ENCODE measurements around the gene MGAT2. TPM values are rescaled to one million over a fixed set of nuclear protein-coding genes. Genes with fewer than 3 reads are reported as not detected.
"Not testable (repeated sequence)": the region's sequence is repeated elsewhere in the genome, so short reads cannot be mapped to it uniquely, and the experiment has no call there.

MGAT2 gene
- total and polyA plus RNA-seq, 5 donors from 2014 or later = 32.0 to 43.7 (median 35.8) TPM

- peaks cover 34 to 62% (median 51%) of the 10 kb centered on the region in 4 donors for H3K4me1 Mint-ChIP-seq
- Histone ChIP-seq H3K4me3 (ENCODE audit: low read depth, low read length) (no peak overlapping the region), H3K36me3 (ENCODE audit: control insufficient read depth, insufficient read depth, low read length) (no peaks in the 10 kb centered on the region), H3K4me1 (ENCODE audit: control insufficient read depth, insufficient read depth, low read length, poor library complexity, severe bottlenecking) (peaks cover 16% of the 10 kb centered on the region), H3K9me3 (ENCODE audit: control insufficient read depth in 2 of 2, low read length in 2 of 2) (no peaks in the 10 kb centered on the region), H3K27me3 (ENCODE audit: control insufficient read depth, insufficient read depth, low read length) (no peaks in the 10 kb centered on the region), H3K27ac (ENCODE audit: insufficient read depth, low read length, poor library complexity, severe bottlenecking) (no peak overlapping the region)
- no peak for DNase-seq
- H3K9me3 Mint-ChIP-seq = no peaks in the 10 kb centered on the region
- no peaks in the 10 kb centered on the region for H3K27me3 Mint-ChIP-seq
- H3K4me3 Mint-ChIP-seq = peak overlapping the region in 1 of 4 donors; percentile 18
- H3K27ac Mint-ChIP-seq = peak overlapping the region in 2 of 3 donors; percentile 20 to 66
- no peak for ATAC-seq (ENCODE audit: low read depth in 2 of 2)
- peaks cover 21% of the 10 kb centered on the region for H3K36me3 Mint-ChIP-seq
These were observed 21.1 kb downstream of the MGAT2 start for GRCh38 chr14:49641697-49642129.

GRCh38 chr14:49642163-49642562, 21.6 kb downstream of the MGAT2 start:
- no peaks in the 10 kb centered on the region for H3K9me3 ChIP-seq (ENCODE audit: control insufficient read depth in 2 of 2, low read length in 2 of 2)
- no peaks in the 10 kb centered on the region for H3K36me3 ChIP-seq (ENCODE audit: control insufficient read depth, insufficient read depth, low read length)
- no peak for ATAC-seq (ENCODE audit: low read depth in 2 of 2)
- no peak for DNase-seq
- no peaks in the 10 kb centered on the region for H3K27me3 ChIP-seq (ENCODE audit: control insufficient read depth, insufficient read depth, low read length)
- Mint-ChIP-seq H3K27me3 (no peaks in the 10 kb centered on the region), H3K4me3 (peak overlapping the region in 1 of 4 donors; percentile 18), H3K27ac (peak overlapping the region; percentile 7 to 66 (median 20)), H3K36me3 (peaks cover 22% of the 10 kb centered on the region), H3K4me1 (peaks cover 31 to 62% (median 51%) of the 10 kb centered on the region in 4 donors), H3K9me3 (no peaks in the 10 kb centered on the region)
- H3K4me1 ChIP-seq (ENCODE audit: control insufficient read depth, insufficient read depth, low read length, poor library complexity, severe bottlenecking) = peaks cover 14% of the 10 kb centered on the region
- peak overlapping the region; percentile 17 for H3K27ac ChIP-seq (ENCODE audit: insufficient read depth, low read length, poor library complexity, severe bottlenecking)
- no peak overlapping the region for H3K4me3 ChIP-seq (ENCODE audit: low read depth, low read length)

- no peaks in the 10 kb centered on the region for H3K4me1 ChIP-seq (ENCODE audit: control insufficient read depth, insufficient read depth, low read length, poor library complexity, severe bottlenecking)
- Mint-ChIP-seq H3K9me3 (no peaks in the 10 kb centered on the region), H3K4me1 (peaks cover 0 to 6% (median 2%) of the 10 kb centered on the region in 4 donors), H3K27ac (no peak overlapping the region), H3K36me3 (peaks cover 3% of the 10 kb centered on the region), H3K4me3 (no peak overlapping the region), H3K27me3 (no peaks in the 10 kb centered on the region)
- DNase-seq (no peak), ATAC-seq (ENCODE audit: low read depth in 2 of 2) (no peak)
- H3K36me3 ChIP-seq (ENCODE audit: control insufficient read depth, insufficient read depth, low read length) = no peaks in the 10 kb centered on the region
- no peak overlapping the region for H3K4me3 ChIP-seq (ENCODE audit: low read depth, low read length)
- no peaks in the 10 kb centered on the region for H3K27me3 ChIP-seq (ENCODE audit: control insufficient read depth, insufficient read depth, low read length)
- H3K9me3 ChIP-seq (ENCODE audit: control insufficient read depth in 2 of 2, low read length in 2 of 2) = no peaks in the 10 kb centered on the region
- H3K27ac ChIP-seq (ENCODE audit: insufficient read depth, low read length, poor library complexity, severe bottlenecking) = no peak overlapping the region
These were observed 32.9 kb downstream of the MGAT2 start for GRCh38 chr14:49653508-49653907.

- DNase-seq = no peak
- no peaks in the 10 kb centered on the region for H3K27me3 Mint-ChIP-seq
- H3K9me3 ChIP-seq (ENCODE audit: control insufficient read depth in 2 of 2, low read length in 2 of 2) = no peaks in the 10 kb centered on the region
- H3K4me1 ChIP-seq (ENCODE audit: control insufficient read depth, insufficient read depth, low read length, poor library complexity, severe bottlenecking) = no peaks in the 10 kb centered on the region
- no peaks in the 10 kb centered on the region for H3K36me3 ChIP-seq (ENCODE audit: control insufficient read depth, insufficient read depth, low read length)
- no peak overlapping the region for H3K4me3 ChIP-seq (ENCODE audit: low read depth, low read length)
- peaks cover 3% of the 10 kb centered on the region for H3K36me3 Mint-ChIP-seq
- no peak for ATAC-seq (ENCODE audit: low read depth in 2 of 2)
- no peak overlapping the region for H3K27ac ChIP-seq (ENCODE audit: insufficient read depth, low read length, poor library complexity, severe bottlenecking)
- no peaks in the 10 kb centered on the region for H3K27me3 ChIP-seq (ENCODE audit: control insufficient read depth, insufficient read depth, low read length)
- no peaks in the 10 kb centered on the region for H3K9me3 Mint-ChIP-seq
- no peak overlapping the region for H3K27ac Mint-ChIP-seq
- peaks cover 0 to 6% (median 2%) of the 10 kb centered on the region in 4 donors for H3K4me1 Mint-ChIP-seq
- no peak overlapping the region for H3K4me3 Mint-ChIP-seq
These were observed 33.9 kb downstream of the MGAT2 start for GRCh38 chr14:49654511-49654910.

DNA sequence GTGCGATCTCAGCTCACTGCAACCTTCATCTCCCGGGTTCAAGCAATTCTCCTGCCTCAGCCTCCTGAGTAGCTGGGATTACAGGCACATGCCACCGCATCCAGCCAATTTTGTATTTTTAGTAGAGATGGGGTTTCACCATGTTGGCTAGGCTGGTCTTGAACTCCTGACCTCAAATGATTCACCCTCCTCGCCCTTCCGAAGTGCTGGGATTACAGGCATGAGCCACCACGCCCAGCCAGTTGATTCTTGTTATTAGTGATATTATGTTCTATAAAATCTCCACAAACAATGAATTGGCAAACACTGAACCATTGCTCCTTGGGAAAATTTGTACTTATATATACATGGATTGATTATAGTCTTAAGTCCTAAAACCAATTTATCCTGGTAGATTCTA, 36.9 kb downstream of the MGAT2 start:
- H3K27ac ChIP-seq (ENCODE audit: insufficient read depth, low read length, poor library complexity, severe bottlenecking); H3K9me3 Mint-ChIP-seq; H3K4me1 Mint-ChIP-seq; DNase-seq; H3K4me3 ChIP-seq (ENCODE audit: low read depth, low read length); H3K27me3 ChIP-seq (ENCODE audit: control insufficient read depth, insufficient read depth, low read length); H3K9me3 ChIP-seq (ENCODE audit: control insufficient read depth in 2 of 2, low read length in 2 of 2); H3K36me3 ChIP-seq (ENCODE audit: control insufficient read depth, insufficient read depth, low read length); H3K36me3 Mint-ChIP-seq; H3K27me3 Mint-ChIP-seq; H3K4me1 ChIP-seq (ENCODE audit: control insufficient read depth, insufficient read depth, low read length, poor library complexity, severe bottlenecking); ATAC-seq (ENCODE audit: low read depth in 2 of 2); H3K4me3 Mint-ChIP-seq: not testable (repeated sequence)
- peak overlapping the region in 2 of 3 donors; percentile 31 to 76 for H3K27ac Mint-ChIP-seq

DNA sequence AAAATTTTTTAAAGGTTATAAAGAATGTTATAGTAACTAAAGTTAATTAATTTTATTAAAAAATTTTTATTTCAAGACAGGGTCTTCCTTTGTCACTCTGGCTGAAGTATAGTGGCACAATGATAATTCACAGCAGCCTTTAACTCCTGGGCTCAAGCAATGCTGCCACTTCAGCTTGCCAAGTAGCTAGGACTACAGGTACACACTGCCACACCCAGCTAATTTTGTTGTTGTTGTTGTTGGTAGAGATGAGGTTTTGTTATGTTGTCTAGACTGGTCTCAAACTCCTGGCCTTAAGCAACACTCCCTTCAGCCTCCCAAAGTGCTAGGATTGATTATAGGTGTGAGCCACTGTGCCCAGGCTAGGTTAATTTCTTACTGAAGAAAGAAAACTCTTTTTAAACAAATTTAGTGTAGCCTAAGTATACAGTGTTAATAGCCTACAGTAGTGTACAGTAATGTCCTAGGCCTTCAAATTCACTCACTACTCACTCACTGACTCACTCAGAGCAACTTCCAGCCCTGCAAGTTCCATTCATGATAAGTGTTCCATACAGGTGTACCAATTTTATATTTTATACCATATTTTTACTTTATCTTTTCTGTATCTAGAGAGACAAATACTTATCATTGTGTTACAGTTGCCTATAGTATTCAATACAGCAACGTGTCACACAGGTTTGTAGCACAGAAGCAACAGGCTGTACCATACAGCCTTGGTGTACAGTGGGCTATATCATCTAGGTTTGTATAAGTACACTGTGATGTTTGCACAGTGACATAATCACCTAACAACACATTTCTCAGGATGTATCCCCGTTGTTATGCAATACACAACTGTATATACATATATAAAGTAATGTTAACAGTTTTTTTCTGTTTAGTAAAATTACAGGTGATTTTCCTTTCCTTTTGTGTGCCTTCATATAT, 39.2 kb downstream of the MGAT2 start:
- H3K27me3 ChIP-seq (ENCODE audit: control insufficient read depth, insufficient read depth, low read length) = no peaks in the 10 kb centered on the region
- H3K36me3 ChIP-seq (ENCODE audit: control insufficient read depth, insufficient read depth, low read length) = no peaks in the 10 kb centered on the region
- no peaks in the 10 kb centered on the region for H3K27me3 Mint-ChIP-seq
- DNase-seq (no peak), ATAC-seq (ENCODE audit: low read depth in 2 of 2) (no peak)
- H3K27ac ChIP-seq (ENCODE audit: insufficient read depth, low read length, poor library complexity, severe bottlenecking) = no peak overlapping the region
- no peaks in the 10 kb centered on the region for H3K9me3 ChIP-seq (ENCODE audit: control insufficient read depth in 2 of 2, low read length in 2 of 2)
- no peaks in the 10 kb centered on the region for H3K9me3 Mint-ChIP-seq
- peaks cover 0 to 4% (median 0%) of the 10 kb centered on the region in 4 donors for H3K4me1 Mint-ChIP-seq
- H3K4me3 Mint-ChIP-seq = no peak overlapping the region
- H3K4me1 ChIP-seq (ENCODE audit: control insufficient read depth, insufficient read depth, low read length, poor library complexity, severe bottlenecking) = no peaks in the 10 kb centered on the region
- H3K27ac Mint-ChIP-seq = no peak overlapping the region
- peaks cover 4% of the 10 kb centered on the region for H3K36me3 Mint-ChIP-seq
- no peak overlapping the region for H3K4me3 ChIP-seq (ENCODE audit: low read depth, low read length)

- peaks cover 0 to 1% (median 0%) of the 10 kb centered on the region in 7 donors for H3K9me3 Mint-ChIP-seq
- Histone ChIP-seq H3K4me1 (ENCODE audit: control insufficient read depth, insufficient read depth, low read length, poor library complexity, severe bottlenecking) (no peaks in the 10 kb centered on the region), H3K9me3 (ENCODE audit: control insufficient read depth in 2 of 2, low read length in 2 of 2) (no peaks in the 10 kb centered on the region), H3K27me3 (ENCODE audit: control insufficient read depth, insufficient read depth, low read length) (no peaks in the 10 kb centered on the region), H3K36me3 (ENCODE audit: control insufficient read depth, insufficient read depth, low read length) (no peaks in the 10 kb centered on the region), H3K27ac (ENCODE audit: insufficient read depth, low read length, poor library complexity, severe bottlenecking) (no peak overlapping the region), H3K4me3 (ENCODE audit: low read depth, low read length) (no peak overlapping the region)
- H3K36me3 Mint-ChIP-seq = peaks cover 17% of the 10 kb centered on the region
- no peaks in the 10 kb centered on the region for H3K4me1 Mint-ChIP-seq
- H3K27me3 Mint-ChIP-seq = peaks cover 4% of the 10 kb centered on the region
- no peak overlapping the region for H3K4me3 Mint-ChIP-seq
- ATAC-seq (ENCODE audit: low read depth in 2 of 2) = no peak
- no peak for DNase-seq
- H3K27ac Mint-ChIP-seq = peak overlapping the region in 1 of 3 donors; percentile 38
These were observed 49.9 kb downstream of the MGAT2 start for GRCh38 chr14:49670475-49670874.
